ENCODE results near the gene ZSWIM4. TPM values are rescaled to one million over a fixed set of nuclear protein-coding genes. Genes with fewer than 3 reads are reported as not detected.
A peak's percentile ranks its signal among the peaks of the same experiment; 100 is the strongest.

Gene ZSWIM4
- polyA plus RNA-seq, 3 donors, result 0.19 to 1.1 (median 0.23) TPM

DNA sequence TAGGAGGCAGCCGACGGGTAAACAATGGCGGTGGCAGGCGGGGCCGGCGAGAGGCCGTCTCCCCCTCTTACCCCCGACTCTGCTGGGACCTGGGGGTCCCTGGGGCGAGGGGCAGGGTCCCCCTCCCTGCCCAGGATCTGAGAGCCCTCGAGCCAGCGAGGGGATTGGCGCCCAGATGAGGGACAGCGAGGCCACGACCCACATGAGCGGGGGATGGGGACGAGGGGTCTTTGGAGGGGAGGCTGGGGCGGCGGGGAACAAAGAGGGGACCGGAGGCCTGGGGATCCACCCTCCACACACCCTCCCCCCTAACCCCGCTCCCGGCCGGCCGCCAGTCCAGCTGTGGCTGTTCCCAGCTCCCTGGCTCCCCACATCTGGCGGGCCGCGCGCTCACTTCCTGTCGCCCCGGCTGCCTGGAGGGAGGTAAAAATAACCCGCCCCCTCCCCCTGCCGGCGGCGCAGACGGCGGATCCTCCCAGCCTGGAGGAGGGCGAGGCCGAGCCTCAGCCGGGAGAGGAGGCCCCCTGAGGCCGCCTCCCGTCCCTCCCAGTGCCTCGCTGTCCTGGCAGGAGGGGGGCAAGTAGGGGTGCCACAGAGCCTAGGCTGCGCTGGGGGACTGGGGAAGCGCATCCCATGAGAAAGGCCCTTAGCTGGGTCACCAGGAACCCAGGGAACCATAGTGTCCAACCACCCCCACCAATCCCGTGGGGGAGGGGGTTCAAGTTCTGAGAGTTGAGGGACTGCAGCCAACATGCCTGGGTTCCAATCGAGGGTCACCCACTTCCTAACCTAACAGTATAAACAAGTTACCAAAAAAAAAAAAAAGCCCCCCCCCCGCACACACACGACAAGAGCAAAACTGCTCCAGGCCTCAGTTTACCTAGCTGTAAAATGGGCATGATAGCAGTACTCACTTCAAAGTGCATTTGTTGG lies 52.4 kb downstream of the ZSWIM4 start:
- H3K27me3 ChIP-seq (ENCODE audit: control insufficient read depth in 2 of 2, insufficient read depth in 2 of 2, low read length in 2 of 2), result no peaks in the 10 kb centered on the region
- no peak overlapping the region for H2AFZ ChIP-seq (ENCODE audit: insufficient read depth, low read depth, low read length, poor library complexity, severe bottlenecking)
- peaks cover 14% of the 10 kb centered on the region for H3K79me2 ChIP-seq (ENCODE audit: insufficient read depth, low read length)
- H3K9ac ChIP-seq (ENCODE audit: insufficient read depth, low read length, poor library complexity, severe bottlenecking), result peak overlapping the region; percentile 99
- intact Hi-C loops (cut with micrococcal nuclease), result loop anchor here (2.0 to 10.0 kb wide), 4 partner anchors 13 to 1063 kb away; partner anchors contain the start of genes IER2 (in 1 of the 2) and STX10 (in 1 of the 2)
- H3K27ac ChIP-seq (ENCODE audit: low read depth in 1 of 2, low read length in 2 of 2), result peak overlapping the region; percentile 99
- Mint-ChIP-seq H3K4me1 (peaks cover 66% of the 10 kb centered on the region), H3K4me3 (peak overlapping the region; percentile 78 to 85), H3K27ac (peak overlapping the region; percentile 99 to 100 (median 100)), H3K36me3 (peaks cover 0 to 8% of the 10 kb centered on the region in 2 donors), H3K27me3 (ENCODE audit: low read depth in 3 of 3) (peaks cover 0 to 5% (median 0%) of the 10 kb centered on the region in 3 donors), H3K9me3 (no peaks in the 10 kb centered on the region)
- peaks cover 67 to 68% of the 10 kb centered on the region in 2 donors for H3K4me1 ChIP-seq (ENCODE audit: control insufficient read depth in 1 of 2, insufficient read depth in 2 of 2, low read length in 2 of 2)
- no peaks in the 10 kb centered on the region for H3K9me3 ChIP-seq (replicated peaks in 1 of 2; ENCODE audit: control insufficient read depth in 1 of 2, insufficient read depth in 1 of 2, low read length in 2 of 2)
- DNase-seq, result peak; percentile 85 to 90 (median 86)
- TF ChIP-seq, protein P1, sequence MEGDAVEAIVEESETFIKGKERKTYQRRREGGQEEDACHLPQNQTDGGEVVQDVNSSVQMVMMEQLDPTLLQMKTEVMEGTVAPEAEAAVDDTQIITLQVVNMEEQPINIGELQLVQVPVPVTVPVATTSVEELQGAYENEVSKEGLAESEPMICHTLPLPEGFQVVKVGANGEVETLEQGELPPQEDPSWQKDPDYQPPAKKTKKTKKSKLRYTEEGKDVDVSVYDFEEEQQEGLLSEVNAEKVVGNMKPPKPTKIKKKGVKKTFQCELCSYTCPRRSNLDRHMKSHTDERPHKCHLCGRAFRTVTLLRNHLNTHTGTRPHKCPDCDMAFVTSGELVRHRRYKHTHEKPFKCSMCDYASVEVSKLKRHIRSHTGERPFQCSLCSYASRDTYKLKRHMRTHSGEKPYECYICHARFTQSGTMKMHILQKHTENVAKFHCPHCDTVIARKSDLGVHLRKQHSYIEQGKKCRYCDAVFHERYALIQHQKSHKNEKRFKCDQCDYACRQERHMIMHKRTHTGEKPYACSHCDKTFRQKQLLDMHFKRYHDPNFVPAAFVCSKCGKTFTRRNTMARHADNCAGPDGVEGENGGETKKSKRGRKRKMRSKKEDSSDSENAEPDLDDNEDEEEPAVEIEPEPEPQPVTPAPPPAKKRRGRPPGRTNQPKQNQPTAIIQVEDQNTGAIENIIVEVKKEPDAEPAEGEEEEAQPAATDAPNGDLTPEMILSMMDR (IDR thresholded peaks at IDR 0.05), result peak; percentile 25
- peak overlapping the region; percentile 61 for H3K4me2 ChIP-seq (replicated peaks; ENCODE audit: extremely low read depth, low read length, poor library complexity, severe bottlenecking)
- peak overlapping the region; percentile 39 to 65 (median 63) for H3K4me3 ChIP-seq (replicated peaks in 1 of 3; ENCODE audit: low read depth in 2 of 3, low read length in 3 of 3)
- no peaks in the 10 kb centered on the region for H3K36me3 ChIP-seq (replicated peaks in 1 of 2; ENCODE audit: control insufficient read depth in 1 of 2, insufficient read depth in 2 of 2, low read length in 2 of 2)
- 0% methylated on average over 14 of the region's 47 CpGs for WGBS (ENCODE audit: insufficient coverage)
- no peaks in the 10 kb centered on the region for H4K20me1 ChIP-seq (ENCODE audit: insufficient read depth, low read length)

DNA sequence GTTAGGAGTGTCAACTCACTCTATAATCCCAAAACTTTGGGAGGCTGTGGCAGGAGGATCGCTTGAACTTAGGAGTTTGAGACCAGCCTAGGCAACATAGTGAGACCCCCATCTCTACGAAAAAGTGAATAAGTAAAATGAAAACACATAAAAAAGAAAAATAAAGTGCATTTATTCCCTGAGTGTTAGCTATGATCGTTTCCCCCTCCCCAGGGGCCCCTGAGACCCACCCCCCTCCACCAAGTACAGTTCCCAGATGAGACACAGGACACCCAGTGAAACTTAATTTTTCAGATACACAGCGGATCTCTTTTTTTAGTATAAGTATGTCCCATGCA lies 53.1 kb downstream of the ZSWIM4 start:
- WGBS (ENCODE audit: insufficient coverage), result no CpG with 5 or more reads among the region's 4 CpGs
- peak overlapping the region in 1 of 3 experiments; percentile 65 for H3K4me3 ChIP-seq (replicated peaks in 1 of 3; ENCODE audit: low read depth in 2 of 3, low read length in 3 of 3)
- peak overlapping the region; percentile 61 for H3K4me2 ChIP-seq (replicated peaks; ENCODE audit: extremely low read depth, low read length, poor library complexity, severe bottlenecking)
- no peaks in the 10 kb centered on the region for H3K9me3 Mint-ChIP-seq
- H4K20me1 ChIP-seq (ENCODE audit: insufficient read depth, low read length), result no peaks in the 10 kb centered on the region
- H3K27me3 Mint-ChIP-seq (ENCODE audit: low read depth in 3 of 3), result peaks cover 0 to 5% (median 2%) of the 10 kb centered on the region in 3 donors
- peaks cover 63% of the 10 kb centered on the region for H3K4me1 Mint-ChIP-seq
- H3K27ac Mint-ChIP-seq, result peak overlapping the region; percentile 50 to 100 (median 100)
- no peak for DNase-seq
- no peak overlapping the region for H2AFZ ChIP-seq (ENCODE audit: insufficient read depth, low read depth, low read length, poor library complexity, severe bottlenecking)
- H3K27ac ChIP-seq (ENCODE audit: low read depth in 1 of 2, low read length in 2 of 2), result peak overlapping the region; percentile 99
- peaks cover 0 to 8% of the 10 kb centered on the region in 2 donors for H3K36me3 Mint-ChIP-seq
- no peaks in the 10 kb centered on the region for H3K36me3 ChIP-seq (replicated peaks in 1 of 2; ENCODE audit: control insufficient read depth in 1 of 2, insufficient read depth in 2 of 2, low read length in 2 of 2)
- TF ChIP-seq, protein P1 (IDR thresholded peaks at IDR 0.05), result no peak
- H3K79me2 ChIP-seq (ENCODE audit: insufficient read depth, low read length), result peaks cover 8% of the 10 kb centered on the region
- intact Hi-C loops (cut with micrococcal nuclease), result loop anchor here (10.0 kb wide), 2 partner anchors 694 to 1064 kb away; partner anchors contain the start of genes IER2 (in 1 of the 2) and STX10 (in 1 of the 2)
- no peaks in the 10 kb centered on the region for H3K9me3 ChIP-seq (replicated peaks in 1 of 2; ENCODE audit: control insufficient read depth in 1 of 2, insufficient read depth in 1 of 2, low read length in 2 of 2)
- H3K4me1 ChIP-seq (ENCODE audit: control insufficient read depth in 1 of 2, insufficient read depth in 2 of 2, low read length in 2 of 2), result peaks cover 63 to 64% of the 10 kb centered on the region in 2 donors
- no peaks in the 10 kb centered on the region for H3K27me3 ChIP-seq (ENCODE audit: control insufficient read depth in 2 of 2, insufficient read depth in 2 of 2, low read length in 2 of 2)
- peak overlapping the region; percentile 99 for H3K9ac ChIP-seq (ENCODE audit: insufficient read depth, low read length, poor library complexity, severe bottlenecking)
- peak overlapping the region in 1 of 2 donors; percentile 48 for H3K4me3 Mint-ChIP-seq

Data from CD14-positive monocyte (primary cell).